ENCODE measurements around the gene BDKRB1.

BDKRB1 gene

GRCh38 chr14:96285667-96286066 lies 29.7 kb downstream of the BDKRB1 start:
- no peak for DNase-seq

GRCh38 chr14:96286251-96286650 lies 30.2 kb downstream of the BDKRB1 start:
- DNase-seq, result no peak

GRCh38 chr14:96287856-96288255 lies 31.8 kb downstream of the BDKRB1 start:
- DNase-seq, result no peak

GRCh38 chr14:96294246-96294645 lies 38.2 kb downstream of the BDKRB1 start:
- no peak for DNase-seq

GRCh38 chr14:96297000-96297399 lies 41.0 kb downstream of the BDKRB1 start:
- no peak for DNase-seq

GRCh38 chr14:96297997-96298515 lies 42.0 kb downstream of the BDKRB1 start:
- no peak for DNase-seq

GRCh38 chr14:96299441-96299840 lies 43.4 kb downstream of the BDKRB1 start:
- DNase-seq, result no peak

- no peak for DNase-seq
Observed at GRCh38 chr14:96303981-96304380, 48.0 kb downstream of the BDKRB1 start.

GRCh38 chr14:96304956-96305355 lies 48.9 kb downstream of the BDKRB1 start:
- no peak for DNase-seq

- DNase-seq, result no peak
Observed at GRCh38 chr14:96307434-96307833, 51.4 kb downstream of the BDKRB1 start.

GRCh38 chr14:96309133-96309895 lies 53.3 kb downstream of the BDKRB1 start:
- no peak for DNase-seq

- DNase-seq, result no peak
Observed at GRCh38 chr14:96309896-96310330, 53.9 kb downstream of the BDKRB1 start.

- DNase-seq, result no peak
Observed at GRCh38 chr14:96310906-96311305, 54.9 kb downstream of the BDKRB1 start.

All from stimulated activated CD8-positive, alpha-beta memory T cell treated with anti-CD3 and anti-CD28 coated beads, Interleukin-4, amount 100 ng/mL, for 48 hours (primary cell).